H9 (cell line): ENCODE results near the gene EIF1AD. TPM values are rescaled to one million over a fixed set of nuclear protein-coding genes. Genes with fewer than 3 reads are reported as not detected.

Experiments
- DNase-seq: peaks from one replicate; pipeline ENCODE4 v3.0.0-alpha.2; 2017
- H2AFZ ChIP-seq: one replicate; pipeline ENCODE4 v1.6.1; 2013; ENCODE audit warnings: mild to moderate bottlenecking, low read length, control low read depth, moderate library complexity
- H2AK5ac ChIP-seq: 2 replicates; pipeline ENCODE4 v1.6.1; 2013; ENCODE audit warnings: low read length, control low read depth, mixed read lengths; ENCODE audit not compliant: insufficient read length
- H2BK120ac ChIP-seq: one replicate; pipeline ENCODE4 v1.6.1; 2013; ENCODE audit warnings: low read depth, mild to moderate bottlenecking, low read length, control low read depth, inconsistent platforms; ENCODE audit not compliant: poor library complexity, severe bottlenecking
- H2BK12ac ChIP-seq: 2 replicates; pipeline ENCODE4 v1.6.1; 2013; ENCODE audit warnings: low read length, control low read depth, mixed read lengths, low read depth; ENCODE audit not compliant: insufficient read length
- H2BK15ac ChIP-seq: 2 replicates; pipeline ENCODE4 v1.6.1; 2013; ENCODE audit warnings: low read depth, low read length, control low read depth
- H2BK20ac ChIP-seq: one replicate; pipeline ENCODE4 v1.6.1; 2013; ENCODE audit warnings: low read depth, mild to moderate bottlenecking, low read length, control low read depth, inconsistent platforms; ENCODE audit not compliant: poor library complexity, severe bottlenecking
- H2BK5ac ChIP-seq: 2 replicates; pipeline ENCODE4 v1.6.1; 2013; ENCODE audit warnings: low read length, control low read depth, mixed read lengths; ENCODE audit not compliant: insufficient read length
- H3K14ac ChIP-seq: 2 replicates; pipeline ENCODE4 v1.6.1; 2013; ENCODE audit warnings: low read length, control low read depth; ENCODE audit not compliant: insufficient read depth
- H3K18ac ChIP-seq: 2 replicates; pipeline ENCODE4 v1.6.1; 2013; ENCODE audit warnings: low read depth, mild to moderate bottlenecking, mixed read lengths, low read length, control low read depth; ENCODE audit not compliant: insufficient read length
- H3K23ac ChIP-seq: 2 replicates; pipeline ENCODE4 v1.6.1; 2013; ENCODE audit warnings: low read length, control low read depth, mixed read lengths, low read depth; ENCODE audit not compliant: insufficient read length
- H3K23me2 ChIP-seq: 2 replicates; pipeline ENCODE4 v1.6.1; 2013; ENCODE audit warnings: low read depth, mild to moderate bottlenecking, mixed read lengths, low read length, control low read depth; ENCODE audit not compliant: insufficient read length, poor library complexity, severe bottlenecking
- H3K27ac ChIP-seq: 2 replicates; pipeline ENCODE4 v1.5.1; 2013; ENCODE audit warnings: low read length, control low read depth, mixed read lengths, low read depth; ENCODE audit not compliant: insufficient read length
- H3K27me3 ChIP-seq: 2 replicates; pipeline ENCODE4 v1.6.1; 2013; ENCODE audit warnings: low read length, control low read depth, inconsistent platforms; ENCODE audit not compliant: insufficient read depth
- H3K4ac ChIP-seq: 2 replicates; pipeline ENCODE4 v1.6.1; 2013; ENCODE audit warnings: low read depth, mild to moderate bottlenecking, control low read depth, inconsistent platforms, low read length, moderate library complexity
- H3K4me1 ChIP-seq: 2 replicates; pipeline ENCODE4 v1.6.1; 2013; ENCODE audit warnings: low read length, control low read depth, inconsistent platforms; ENCODE audit not compliant: insufficient read depth
- H3K4me2 ChIP-seq: 2 replicates; pipeline ENCODE4 v1.6.1; 2013; ENCODE audit warnings: low read length, control low read depth, mixed read lengths; ENCODE audit not compliant: insufficient read length, insufficient read depth
- H3K56ac ChIP-seq: 2 replicates; pipeline ENCODE4 v1.6.1; 2013; ENCODE audit warnings: low read depth, mild to moderate bottlenecking, mixed read lengths, low read length, control low read depth; ENCODE audit not compliant: insufficient read length
- H3K79me1 ChIP-seq: 2 replicates; pipeline ENCODE4 v1.6.1; 2013; ENCODE audit warnings: low read depth, mild to moderate bottlenecking, moderate library complexity, low read length, control low read depth, inconsistent platforms; ENCODE audit not compliant: insufficient read depth, poor library complexity, severe bottlenecking
- H3K79me2 ChIP-seq: 2 replicates; pipeline ENCODE4 v1.6.1; 2013; ENCODE audit warnings: low read length, control low read depth, inconsistent platforms; ENCODE audit not compliant: insufficient read depth
- H3K9ac ChIP-seq: 2 replicates; pipeline ENCODE4 v1.6.1; 2013; ENCODE audit warnings: low read length, control low read depth, mixed read lengths; ENCODE audit not compliant: insufficient read length; ENCODE audit errors: extremely low read depth
- H3K9me3 ChIP-seq: one replicate; pipeline ENCODE4 v1.6.1; 2013; ENCODE audit warnings: low read depth, low read length, inconsistent platforms; ENCODE audit not compliant: control insufficient read depth
- H3T11ph ChIP-seq: one replicate; pipeline ENCODE4 v1.6.1; 2013; ENCODE audit warnings: mild to moderate bottlenecking, low read length, control low read depth, inconsistent platforms
- H4K20me1 ChIP-seq: one replicate; pipeline ENCODE4 v1.6.1; 2013; ENCODE audit not compliant: control insufficient read depth, insufficient read length, insufficient read depth
- H4K5ac ChIP-seq: 2 replicates; pipeline ENCODE4 v1.6.1; 2013; ENCODE audit warnings: low read depth, mild to moderate bottlenecking, mixed read lengths, low read length, control low read depth; ENCODE audit not compliant: insufficient read length
- H4K8ac ChIP-seq: replicated peaks from 2 replicates; pipeline ENCODE4 v1.6.1; 2013; ENCODE audit warnings: low read length, control low read depth, mixed read lengths, low read depth; ENCODE audit not compliant: insufficient read length
- H4K91ac ChIP-seq: 2 replicates; pipeline ENCODE4 v1.6.1; 2013; ENCODE audit warnings: low read depth, mild to moderate bottlenecking, moderate library complexity, mixed read lengths, low read length, control low read depth; ENCODE audit not compliant: insufficient read length
- H3K27ac Mint-ChIP-seq, 3 experiments: 2 replicates in 2 of 3; 3 replicates in 1 of 3; pipeline ENCODE4 v1.8.0; 2020 to 2021; ENCODE audit warnings: mixed read lengths in 3 of 3, mild to moderate bottlenecking in 1 of 3, moderate library complexity in 1 of 3
- H3K27me3 Mint-ChIP-seq: 2 replicates; pipeline ENCODE4 v1.8.0; 2021; ENCODE audit warnings: low read depth, mild to moderate bottlenecking, moderate library complexity, mixed read lengths
- H3K36me3 Mint-ChIP-seq, 3 experiments: 2 replicates in 2 of 3; 3 replicates in 1 of 3; pipeline ENCODE4 v1.8.0; 2020 to 2021; ENCODE audit warnings: low read depth in 3 of 3, mixed read lengths in 3 of 3; ENCODE audit not compliant: insufficient read depth in 1 of 3
- H3K4me1 Mint-ChIP-seq, 2 experiments: 2 replicates each; pipeline ENCODE4 v1.8.0; 2020; ENCODE audit warnings: mixed read lengths in 2 of 2
- H3K4me3 Mint-ChIP-seq, 2 experiments: 2 replicates in 1 of 2; 3 replicates in 1 of 2; pipeline ENCODE4 v1.8.0; 2020 to 2021; ENCODE audit warnings: mild to moderate bottlenecking in 2 of 2, mixed read lengths in 2 of 2, moderate library complexity in 1 of 2
- H3K9me3 Mint-ChIP-seq, 2 experiments: 2 replicates in 1 of 2; 3 replicates in 1 of 2; pipeline ENCODE4 v1.8.0; 2020; ENCODE audit warnings: mild to moderate bottlenecking in 2 of 2, mixed read lengths in 2 of 2, moderate library complexity in 1 of 2
- CTCF ChIP-seq: fragments of 200-600 bp; sonication (generic); conservative IDR thresholded peaks from 3 replicates; pipeline ENCODE4 v1.8.0; 2021; ENCODE audit warnings: antibody characterized with exemption, mild to moderate bottlenecking
- WGBS: extraction: QIAGEN DNeasy Blood & Tissue Kit; methylation state at CpG from one replicate; pipeline ENCODE4 v1.1.7; 2013; ENCODE audit warnings: missing lambda C conversion rate, low lambda C conversion rate, mixed read lengths; ENCODE audit not compliant: insufficient read length; ENCODE audit errors: extremely low coverage; 5-methylcytosine and 5-hydroxymethylcytosine counted together
- total RNA-seq: library from RNA; stranded (reverse); gene quantifications from 2 replicates; pipeline ENCODE4 v1.2.1, GENCODE V29; 2021

Gene EIF1AD
- total RNA-seq, 1 experiment from 2014 or later = 46.7 TPM

GRCh38 chr11:65975771-65976170 is 26.2 kb downstream of the EIF1AD start:
- no peak overlapping the region for H3K27ac ChIP-seq
- H4K8ac ChIP-seq = no peak overlapping the region
- H4K20me1 ChIP-seq = no peaks in the 10 kb centered on the region
- H4K5ac ChIP-seq = no peak overlapping the region
- no peak overlapping the region for H2BK12ac ChIP-seq
- H2AK5ac ChIP-seq = no peak overlapping the region
- no peak overlapping the region for H2BK5ac ChIP-seq
- H3K9me3 Mint-ChIP-seq = no peaks in the 10 kb centered on the region
- DNase-seq = no peak
- no peak overlapping the region for H3K18ac ChIP-seq
- H3T11ph ChIP-seq = no peak overlapping the region
- no peak overlapping the region for H2BK120ac ChIP-seq
- WGBS = no CpG with 5 or more reads among the region's 9 CpGs
- TF ChIP-seq CTCF = no peak
- no peak overlapping the region for H3K14ac ChIP-seq
- no peaks in the 10 kb centered on the region for H3K4me1 ChIP-seq
- H3K23ac ChIP-seq = no peak overlapping the region
- no peak overlapping the region for H4K91ac ChIP-seq
- H3K4me1 Mint-ChIP-seq = no peaks in the 10 kb centered on the region
- H3K23me2 ChIP-seq = no peaks in the 10 kb centered on the region
- peak overlapping the region in 2 of 3 experiments; percentile 61 to 88; a peak in 4 of 7 replicates for H3K27ac Mint-ChIP-seq
- no peak overlapping the region for H2AFZ ChIP-seq
- no peaks in the 10 kb centered on the region; the same call in 1 of the 2 replicates for H3K27me3 Mint-ChIP-seq
- H3K36me3 Mint-ChIP-seq = peaks cover 33 to 63% (median 60%) of the 10 kb centered on the region in 3 experiments; a peak in 6 of 7 replicates
- no peak overlapping the region for H3K4ac ChIP-seq
- no peaks in the 10 kb centered on the region for H3K79me2 ChIP-seq
- no peaks in the 10 kb centered on the region for H3K79me1 ChIP-seq
- H2BK20ac ChIP-seq = no peak overlapping the region
- H3K9me3 ChIP-seq = no peaks in the 10 kb centered on the region
- no peak overlapping the region for H3K56ac ChIP-seq
- H3K4me2 ChIP-seq = no peak overlapping the region
- peak overlapping the region in 1 of 2 experiments; percentile 6; a peak in 1 of 5 replicates for H3K4me3 Mint-ChIP-seq
- H3K9ac ChIP-seq = no peak overlapping the region
- no peaks in the 10 kb centered on the region for H3K27me3 ChIP-seq
- H2BK15ac ChIP-seq = no peak overlapping the region
